ENCODE results near the gene DOCK1. TPM values are rescaled to one million over a fixed set of nuclear protein-coding genes. Genes with fewer than 3 reads are reported as not detected.

Gene DOCK1
- total RNA-seq, 2 donors from 2014 or later, result 72.4 to 89.3 TPM

DNA sequence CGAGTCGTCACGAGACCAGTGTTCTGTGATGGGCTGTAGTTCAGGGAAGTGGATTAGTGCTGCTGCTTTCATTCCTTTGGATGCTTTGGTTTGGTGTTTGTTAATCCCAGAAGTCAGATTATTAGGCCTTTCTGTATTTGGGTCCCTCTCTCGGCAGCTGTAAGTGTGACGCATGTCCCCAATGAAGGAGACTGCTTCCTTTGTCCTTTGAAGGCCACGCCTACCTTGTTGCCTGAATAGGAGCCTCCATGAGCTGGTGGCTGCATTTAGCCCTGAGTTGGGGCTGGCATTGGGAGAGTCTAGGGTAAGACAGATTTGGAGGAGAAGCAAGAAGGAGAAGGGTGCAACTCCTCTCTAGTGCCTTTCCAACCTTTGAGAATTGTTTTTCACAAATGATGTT is 34.5 kb downstream of the DOCK1 start:
- H3K36me3 ChIP-seq (ENCODE audit: control insufficient read depth, insufficient read depth, low read length), result peaks cover 5% of the 10 kb centered on the region
- DNase-seq, result no peak
- Mint-ChIP-seq H3K9me3 (peaks cover 19% of the 10 kb centered on the region), H3K4me1 (peaks cover 17% of the 10 kb centered on the region), H3K27ac (no peak overlapping the region), H3K4me3 (no peak overlapping the region), H3K27me3 (ENCODE audit: insufficient read depth) (no peaks in the 10 kb centered on the region), H3K36me3 (ENCODE audit: low read depth) (peaks cover 55% of the 10 kb centered on the region)
- H3K9ac ChIP-seq (ENCODE audit: extremely low read depth, low read length, poor library complexity, severe bottlenecking), result no peak overlapping the region
- TF ChIP-seq, protein P1, sequence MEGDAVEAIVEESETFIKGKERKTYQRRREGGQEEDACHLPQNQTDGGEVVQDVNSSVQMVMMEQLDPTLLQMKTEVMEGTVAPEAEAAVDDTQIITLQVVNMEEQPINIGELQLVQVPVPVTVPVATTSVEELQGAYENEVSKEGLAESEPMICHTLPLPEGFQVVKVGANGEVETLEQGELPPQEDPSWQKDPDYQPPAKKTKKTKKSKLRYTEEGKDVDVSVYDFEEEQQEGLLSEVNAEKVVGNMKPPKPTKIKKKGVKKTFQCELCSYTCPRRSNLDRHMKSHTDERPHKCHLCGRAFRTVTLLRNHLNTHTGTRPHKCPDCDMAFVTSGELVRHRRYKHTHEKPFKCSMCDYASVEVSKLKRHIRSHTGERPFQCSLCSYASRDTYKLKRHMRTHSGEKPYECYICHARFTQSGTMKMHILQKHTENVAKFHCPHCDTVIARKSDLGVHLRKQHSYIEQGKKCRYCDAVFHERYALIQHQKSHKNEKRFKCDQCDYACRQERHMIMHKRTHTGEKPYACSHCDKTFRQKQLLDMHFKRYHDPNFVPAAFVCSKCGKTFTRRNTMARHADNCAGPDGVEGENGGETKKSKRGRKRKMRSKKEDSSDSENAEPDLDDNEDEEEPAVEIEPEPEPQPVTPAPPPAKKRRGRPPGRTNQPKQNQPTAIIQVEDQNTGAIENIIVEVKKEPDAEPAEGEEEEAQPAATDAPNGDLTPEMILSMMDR (conservative IDR thresholded peaks at IDR 0.05), result no peak
- peaks cover 38% of the 10 kb centered on the region for H3K9me3 ChIP-seq (ENCODE audit: control insufficient read depth, low read length)
- H3K27me3 ChIP-seq (ENCODE audit: control insufficient read depth, insufficient read depth, low read length, poor library complexity, severe bottlenecking), result no peaks in the 10 kb centered on the region
- no peaks in the 10 kb centered on the region for H3K4me1 ChIP-seq (ENCODE audit: control insufficient read depth, insufficient read depth, low read length)
- no peak overlapping the region for H3K27ac ChIP-seq (ENCODE audit: low read depth, low read length)
- H3K4me3 ChIP-seq (ENCODE audit: low read length), result peak overlapping the region; percentile 23
- 92 to 94% methylated on average over 4 to 6 of the region's 6 CpGs for whole genome bisulfite sequencing, 2 experiments (ENCODE audit: insufficient coverage in 1 of 2, insufficient read length in 1 of 2)

DNA sequence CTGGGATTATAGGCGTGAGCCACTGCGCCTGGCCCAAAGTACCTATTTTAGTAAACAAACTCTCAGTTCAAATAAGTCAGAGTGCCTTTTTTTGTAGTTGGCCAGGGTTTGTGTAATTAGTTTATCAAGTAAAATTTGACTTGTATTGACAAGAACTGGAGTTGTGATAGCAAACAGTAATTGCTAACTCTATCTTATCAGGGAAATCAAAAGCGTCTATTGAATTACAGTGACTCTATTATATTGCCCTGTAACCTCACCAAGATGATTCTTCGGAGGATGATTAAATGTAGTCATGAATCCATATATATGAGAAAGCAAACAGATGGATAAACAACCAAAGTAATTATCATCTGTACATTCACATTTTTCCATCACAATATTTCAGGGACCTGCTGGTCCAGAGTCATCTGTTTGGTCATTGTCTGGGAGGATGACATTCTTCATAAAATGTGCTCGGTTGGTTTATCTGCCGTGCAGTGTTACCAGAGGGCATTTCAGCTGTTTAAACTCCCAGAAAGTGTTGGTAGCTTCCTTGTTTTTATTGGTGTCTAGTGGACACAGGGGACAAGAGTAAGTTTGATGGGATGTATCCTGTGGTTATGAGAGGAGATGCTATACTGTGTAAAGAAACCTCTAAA is 35.6 kb downstream of the DOCK1 start:
- peaks cover 8% of the 10 kb centered on the region for H3K36me3 ChIP-seq (ENCODE audit: control insufficient read depth, insufficient read depth, low read length)
- TF ChIP-seq, protein P1 (conservative IDR thresholded peaks at IDR 0.05), result no peak
- Mint-ChIP-seq H3K27ac (no peak overlapping the region), H3K9me3 (peaks cover 19% of the 10 kb centered on the region), H3K4me1 (peaks cover 15% of the 10 kb centered on the region), H3K4me3 (no peak overlapping the region), H3K36me3 (ENCODE audit: low read depth) (peaks cover 61% of the 10 kb centered on the region), H3K27me3 (ENCODE audit: insufficient read depth) (no peaks in the 10 kb centered on the region)
- H3K4me1 ChIP-seq (ENCODE audit: control insufficient read depth, insufficient read depth, low read length), result no peaks in the 10 kb centered on the region
- H3K27me3 ChIP-seq (ENCODE audit: control insufficient read depth, insufficient read depth, low read length, poor library complexity, severe bottlenecking), result no peaks in the 10 kb centered on the region
- DNase-seq, result no peak
- H3K27ac ChIP-seq (ENCODE audit: low read depth, low read length), result no peak overlapping the region
- peaks cover 38% of the 10 kb centered on the region for H3K9me3 ChIP-seq (ENCODE audit: control insufficient read depth, low read length)
- WGBS, 2 experiments (ENCODE audit: insufficient coverage in 1 of 2, insufficient read length in 1 of 2), result 79 to 100% methylated on average over 1 to 5 of the region's 6 CpGs
- H3K4me3 ChIP-seq (ENCODE audit: low read length), result no peak overlapping the region
- H3K9ac ChIP-seq (ENCODE audit: extremely low read depth, low read length, poor library complexity, severe bottlenecking), result no peak overlapping the region

DNA sequence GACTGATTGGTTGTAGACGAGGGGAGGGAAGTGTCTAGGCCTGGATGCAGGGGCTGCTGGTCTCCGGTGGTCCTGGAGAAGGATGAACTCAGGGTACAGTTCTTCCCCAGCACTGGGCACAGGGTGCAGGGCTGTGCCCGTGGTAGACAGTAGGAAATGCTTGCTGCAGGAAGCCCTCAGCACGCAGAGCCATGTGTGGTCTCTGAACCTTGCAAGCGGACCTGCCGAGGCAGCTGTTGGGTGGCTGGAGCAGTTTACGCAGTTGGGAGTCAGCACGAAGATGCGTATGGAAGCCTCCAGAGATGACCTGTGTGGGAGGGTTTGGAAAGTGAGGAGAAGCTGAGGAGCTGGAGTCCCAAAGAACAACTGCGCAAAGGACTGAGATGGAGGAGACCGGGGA is 39.0 kb downstream of the DOCK1 start:
- H3K27me3 ChIP-seq (ENCODE audit: control insufficient read depth, insufficient read depth, low read length, poor library complexity, severe bottlenecking), result no peaks in the 10 kb centered on the region
- no peaks in the 10 kb centered on the region for H3K4me1 ChIP-seq (ENCODE audit: control insufficient read depth, insufficient read depth, low read length)
- no peak overlapping the region for H3K4me3 ChIP-seq (ENCODE audit: low read length)
- H3K27me3 Mint-ChIP-seq (ENCODE audit: insufficient read depth), result no peaks in the 10 kb centered on the region
- no peak overlapping the region for H3K9ac ChIP-seq (ENCODE audit: extremely low read depth, low read length, poor library complexity, severe bottlenecking)
- WGBS, 2 experiments (ENCODE audit: insufficient coverage in 1 of 2, insufficient read length in 1 of 2), result 87 to 96% methylated on average over 6 to 11 of the region's 11 CpGs
- H3K9me3 ChIP-seq (ENCODE audit: control insufficient read depth, low read length), result peaks cover 45% of the 10 kb centered on the region
- peaks cover 42% of the 10 kb centered on the region for H3K36me3 Mint-ChIP-seq (ENCODE audit: low read depth)
- no peak for DNase-seq
- TF ChIP-seq, protein P1 (conservative IDR thresholded peaks at IDR 0.05), result no peak
- H3K27ac Mint-ChIP-seq, result peak overlapping the region; percentile 9
- no peak overlapping the region for H3K4me3 Mint-ChIP-seq
- peaks cover 13% of the 10 kb centered on the region for H3K9me3 Mint-ChIP-seq
- H3K27ac ChIP-seq (ENCODE audit: low read depth, low read length), result no peak overlapping the region
- H3K4me1 Mint-ChIP-seq, result peaks cover 15% of the 10 kb centered on the region
- peaks cover 15% of the 10 kb centered on the region for H3K36me3 ChIP-seq (ENCODE audit: control insufficient read depth, insufficient read depth, low read length)

Data from endodermal cell (in vitro differentiated cells).